Nephron (organoid): ENCODE results near the gene SLC16A12.

ENCODE experiments used
- H3K27ac Mint-ChIP-seq, 3 experiments: 2 replicates each; pipeline ENCODE4 v1.8.0; 2020; ENCODE audit warnings: mixed read lengths in 3 of 3, mild to moderate bottlenecking in 2 of 3, moderate library complexity in 1 of 3
- H3K27me3 Mint-ChIP-seq: 2 replicates; pipeline ENCODE4 v1.8.0; 2021; ENCODE audit warnings: low read depth, mild to moderate bottlenecking, moderate library complexity, mixed read lengths
- H3K36me3 Mint-ChIP-seq: 2 replicates; pipeline ENCODE4 v1.8.0; 2020; ENCODE audit warnings: low read depth, mixed read lengths
- H3K4me1 Mint-ChIP-seq: 2 replicates; pipeline ENCODE4 v1.8.0; 2020; ENCODE audit warnings: mixed read lengths
- H3K4me3 Mint-ChIP-seq, 3 experiments: 2 replicates each; pipeline ENCODE4 v1.8.0; 2020; ENCODE audit warnings: mild to moderate bottlenecking in 3 of 3, mixed read lengths in 3 of 3, moderate library complexity in 2 of 3
- H3K9me3 Mint-ChIP-seq: 2 replicates; pipeline ENCODE4 v1.8.0; 2020; ENCODE audit warnings: mixed read lengths
- CTCF ChIP-seq, 3 experiments: fragments of 200-600 bp; sonication (generic); IDR thresholded peaks; one replicate each; pipeline ENCODE4 v1.5.0; 2021; ENCODE audit warnings: antibody characterized with exemption in 3 of 3; ENCODE audit not compliant: unreplicated experiment in 3 of 3

The SLC16A12 gene

GRCh38 chr10:89522463-89522862 is 12.9 kb downstream of the SLC16A12 start:
- Mint-ChIP-seq H3K27ac (no peak overlapping the region), H3K27me3 (no peaks in the 10 kb centered on the region), H3K9me3 (no peaks in the 10 kb centered on the region), H3K4me1 (peaks cover 20% of the 10 kb centered on the region), H3K36me3 (no peaks in the 10 kb centered on the region), H3K4me3 (no peak overlapping the region)
- no peak for TF ChIP-seq CTCF (IDR thresholded peaks at IDR 0.05; ENCODE audit: unreplicated experiment in 3 of 3)

- Mint-ChIP-seq H3K36me3 (no peaks in the 10 kb centered on the region), H3K4me1 (peaks cover 20% of the 10 kb centered on the region), H3K27ac (peak overlapping the region in 2 of 3 experiments; percentile 6 to 70), H3K4me3 (no peak overlapping the region), H3K27me3 (no peaks in the 10 kb centered on the region), H3K9me3 (no peaks in the 10 kb centered on the region)
- TF ChIP-seq CTCF (IDR thresholded peaks at IDR 0.05; ENCODE audit: unreplicated experiment in 3 of 3), result no peak
Measured at GRCh38 chr10:89521368-89521767, 14.0 kb downstream of the SLC16A12 start.

- Mint-ChIP-seq H3K4me3 (no peak overlapping the region), H3K4me1 (peaks cover 22% of the 10 kb centered on the region), H3K27me3 (no peaks in the 10 kb centered on the region), H3K9me3 (no peaks in the 10 kb centered on the region), H3K27ac (peak overlapping the region in 2 of 3 experiments; percentile 6 to 70), H3K36me3 (no peaks in the 10 kb centered on the region)
- no peak for TF ChIP-seq CTCF (IDR thresholded peaks at IDR 0.05; ENCODE audit: unreplicated experiment in 3 of 3)
Measured at GRCh38 chr10:89520706-89521105, 14.7 kb downstream of the SLC16A12 start.

- Mint-ChIP-seq H3K27me3 (no peaks in the 10 kb centered on the region), H3K4me1 (peaks cover 20% of the 10 kb centered on the region), H3K36me3 (no peaks in the 10 kb centered on the region), H3K4me3 (no peak overlapping the region), H3K27ac (peak overlapping the region; percentile 24 to 80 (median 63)), H3K9me3 (no peaks in the 10 kb centered on the region)
- no peak for TF ChIP-seq CTCF (IDR thresholded peaks at IDR 0.05; ENCODE audit: unreplicated experiment in 3 of 3)
Measured at GRCh38 chr10:89518876-89519842, 16.2 kb downstream of the SLC16A12 start.

- no peaks in the 10 kb centered on the region for H3K27me3 Mint-ChIP-seq
- peaks cover 20% of the 10 kb centered on the region for H3K4me1 Mint-ChIP-seq
- TF ChIP-seq CTCF (IDR thresholded peaks at IDR 0.05; ENCODE audit: unreplicated experiment in 3 of 3), result no peak
- H3K36me3 Mint-ChIP-seq, result no peaks in the 10 kb centered on the region
- peak overlapping the region in 1 of 3 experiments; percentile 18 for H3K27ac Mint-ChIP-seq
- H3K9me3 Mint-ChIP-seq, result no peaks in the 10 kb centered on the region
- no peak overlapping the region for H3K4me3 Mint-ChIP-seq
Measured at GRCh38 chr10:89518108-89518507, 17.3 kb downstream of the SLC16A12 start.
